ENCODE results near the gene MYCL.

MYCL gene

DNA sequence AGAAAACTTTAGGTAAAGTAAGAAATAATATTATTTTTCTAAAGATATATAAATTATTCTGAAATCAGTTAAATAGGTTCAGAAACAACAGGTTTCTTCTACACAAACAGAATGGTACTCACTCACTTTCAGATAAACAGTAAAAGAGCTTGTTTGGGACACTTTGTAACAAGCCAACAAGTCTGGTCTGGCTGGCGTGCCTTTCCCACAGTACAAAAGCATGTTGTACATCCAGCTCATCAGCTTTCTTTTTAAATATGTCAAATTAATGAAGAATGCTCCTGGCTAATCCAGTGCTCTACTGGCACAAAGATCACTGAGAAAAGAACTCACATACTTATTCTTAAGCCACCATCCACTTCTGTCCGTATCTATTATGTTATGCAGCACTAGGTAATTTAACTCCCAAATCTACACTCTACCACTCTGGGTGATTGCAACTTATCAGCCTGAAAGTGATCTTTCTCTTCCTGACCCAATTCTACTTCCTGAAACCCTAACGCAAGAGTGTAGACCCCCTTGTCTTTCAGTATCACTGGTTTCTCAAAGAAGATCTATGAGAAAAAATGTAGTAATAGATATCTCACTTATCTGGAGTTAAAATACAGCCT lies 51.0 kb downstream of the MYCL start:
- DNase-seq: no peak

DNA sequence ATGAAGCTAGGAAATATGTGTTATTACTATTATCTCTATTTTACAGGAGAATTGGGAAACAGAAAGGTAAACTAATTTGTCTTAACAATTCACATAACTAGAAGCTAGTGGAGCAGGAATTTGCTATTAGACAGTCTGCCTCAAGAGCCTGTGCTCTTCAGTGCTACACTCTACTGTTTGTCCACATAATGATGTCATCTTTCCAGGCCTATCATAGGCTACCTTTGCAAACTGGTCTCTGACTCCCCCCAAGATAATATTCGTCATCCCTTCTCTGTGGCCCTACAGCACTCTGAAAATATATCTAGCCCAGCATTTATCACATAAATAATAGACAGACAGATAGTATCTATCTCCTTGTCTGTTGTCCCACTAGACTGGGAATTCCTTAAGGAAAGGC lies 52.5 kb downstream of the MYCL start:
- DNase-seq: no peak

DNA sequence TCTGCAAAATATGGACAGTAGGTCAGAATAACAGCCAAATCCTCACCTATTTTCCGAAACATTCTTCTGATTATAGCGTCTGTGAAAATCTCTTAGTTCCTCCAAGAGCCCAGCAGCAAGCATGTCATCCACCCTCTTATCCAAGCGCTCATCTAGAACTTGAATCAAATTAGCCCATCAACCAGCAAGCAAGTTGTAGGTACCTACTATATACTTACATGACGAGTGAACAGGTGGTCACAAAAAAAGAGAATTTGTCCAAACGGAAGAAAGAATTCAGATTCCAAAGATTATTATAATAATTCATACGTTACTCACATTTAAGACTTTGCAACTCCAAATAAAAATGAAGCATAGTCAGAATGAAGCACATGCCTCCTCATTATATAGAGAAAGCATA lies 53.8 kb downstream of the MYCL start:
- no peak for DNase-seq

DNA sequence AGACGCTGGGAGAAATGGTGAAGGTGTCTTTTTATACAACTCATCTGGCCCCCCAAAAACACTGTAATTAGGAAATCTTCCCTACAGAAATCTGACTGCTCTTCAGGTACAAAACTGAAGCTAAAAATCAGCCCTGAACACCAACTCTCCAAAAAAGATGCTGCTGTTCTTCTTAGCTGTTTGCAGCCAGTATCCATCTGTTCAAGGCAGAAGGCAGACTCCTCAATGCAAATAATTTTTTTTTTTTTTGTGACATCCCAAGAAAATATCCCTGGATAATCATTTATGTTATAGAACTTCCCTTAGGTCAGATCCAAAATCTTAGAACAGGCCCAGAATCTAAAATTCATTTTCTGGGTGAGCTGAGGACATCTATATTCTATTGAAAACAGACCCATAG lies 54.9 kb downstream of the MYCL start:
- DNase-seq: no peak

DNA sequence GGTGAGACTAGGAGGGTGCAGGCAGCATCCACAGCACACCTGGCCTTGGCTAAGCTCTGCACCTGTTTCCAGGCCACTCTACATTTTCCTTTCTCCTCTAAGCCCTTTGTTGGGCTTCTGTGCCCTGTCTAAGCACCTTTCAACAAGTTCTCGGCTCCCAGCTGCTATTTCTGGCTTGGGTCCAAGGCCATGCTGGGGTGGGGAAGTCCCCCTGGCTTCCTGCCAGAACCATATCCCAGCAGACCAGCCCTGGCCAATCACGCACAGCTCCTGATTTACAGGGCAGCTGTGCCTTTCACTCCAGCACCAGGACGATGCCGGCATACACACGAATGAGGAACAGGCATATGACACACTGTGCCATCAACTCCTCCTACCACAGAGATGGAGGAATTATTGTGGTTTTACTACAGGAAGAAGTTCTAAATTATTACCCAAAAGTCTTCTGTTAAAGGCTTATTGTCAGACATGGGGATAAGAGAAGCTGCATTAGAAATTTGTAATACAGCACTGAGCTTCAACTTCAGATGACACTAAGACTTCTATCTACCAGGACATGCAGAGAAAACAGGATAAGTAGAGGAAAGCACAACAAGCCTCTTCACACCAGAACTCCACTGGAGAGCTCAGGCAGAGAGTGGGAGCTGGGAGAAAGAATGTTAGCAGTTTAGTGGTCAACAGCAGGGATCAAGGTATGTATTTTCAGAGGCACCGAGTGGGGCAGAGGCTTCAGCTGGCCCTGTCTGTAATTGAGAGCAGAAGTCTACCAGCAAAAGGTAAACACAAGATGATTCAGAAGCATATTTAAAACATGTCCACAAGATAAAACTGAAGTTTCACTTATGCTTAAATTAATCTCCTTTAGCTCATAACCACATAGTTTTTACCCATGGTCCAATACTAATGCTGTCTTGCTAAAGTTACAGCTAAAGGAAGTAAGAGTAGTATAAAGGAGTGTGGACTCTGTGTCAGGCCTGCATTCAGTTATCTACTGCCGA lies 55.8 kb downstream of the MYCL start:
- DNase-seq: peak; percentile 59
